ENCODE results near the gene PTGFRN.

Gene PTGFRN

DNA sequence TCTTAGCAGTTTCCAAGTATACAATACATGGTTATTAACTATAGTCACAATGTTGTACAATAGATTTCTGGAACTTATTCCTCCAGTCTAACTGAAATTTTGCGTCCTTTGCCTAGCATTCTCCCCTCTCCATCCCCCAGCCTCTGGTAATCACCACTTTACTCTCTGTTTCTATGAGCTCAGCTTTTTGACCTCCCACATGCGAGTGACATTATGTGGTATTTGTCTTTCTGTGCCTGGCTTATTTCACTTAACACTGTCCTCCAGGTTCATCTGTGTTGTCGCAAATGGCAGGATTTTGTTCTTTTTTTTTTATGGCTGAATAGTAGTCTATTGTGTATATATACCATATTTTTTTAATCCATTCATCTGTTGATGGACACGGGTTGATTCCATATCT is 47.9 kb downstream of the PTGFRN start:
- Histone ChIP-seq H3K27ac (replicated peaks) (no peak overlapping the region), H3K4me3 (replicated peaks; ENCODE audit: insufficient read depth, low read length) (no peak overlapping the region), H3K27me3 (ENCODE audit: insufficient read depth, poor library complexity, severe bottlenecking) (no peaks in the 10 kb centered on the region)
- no peak for DNase-seq (ENCODE audit: low read depth in 1 of 2, low spot score in 1 of 2)
- TF ChIP-seq, protein P1, sequence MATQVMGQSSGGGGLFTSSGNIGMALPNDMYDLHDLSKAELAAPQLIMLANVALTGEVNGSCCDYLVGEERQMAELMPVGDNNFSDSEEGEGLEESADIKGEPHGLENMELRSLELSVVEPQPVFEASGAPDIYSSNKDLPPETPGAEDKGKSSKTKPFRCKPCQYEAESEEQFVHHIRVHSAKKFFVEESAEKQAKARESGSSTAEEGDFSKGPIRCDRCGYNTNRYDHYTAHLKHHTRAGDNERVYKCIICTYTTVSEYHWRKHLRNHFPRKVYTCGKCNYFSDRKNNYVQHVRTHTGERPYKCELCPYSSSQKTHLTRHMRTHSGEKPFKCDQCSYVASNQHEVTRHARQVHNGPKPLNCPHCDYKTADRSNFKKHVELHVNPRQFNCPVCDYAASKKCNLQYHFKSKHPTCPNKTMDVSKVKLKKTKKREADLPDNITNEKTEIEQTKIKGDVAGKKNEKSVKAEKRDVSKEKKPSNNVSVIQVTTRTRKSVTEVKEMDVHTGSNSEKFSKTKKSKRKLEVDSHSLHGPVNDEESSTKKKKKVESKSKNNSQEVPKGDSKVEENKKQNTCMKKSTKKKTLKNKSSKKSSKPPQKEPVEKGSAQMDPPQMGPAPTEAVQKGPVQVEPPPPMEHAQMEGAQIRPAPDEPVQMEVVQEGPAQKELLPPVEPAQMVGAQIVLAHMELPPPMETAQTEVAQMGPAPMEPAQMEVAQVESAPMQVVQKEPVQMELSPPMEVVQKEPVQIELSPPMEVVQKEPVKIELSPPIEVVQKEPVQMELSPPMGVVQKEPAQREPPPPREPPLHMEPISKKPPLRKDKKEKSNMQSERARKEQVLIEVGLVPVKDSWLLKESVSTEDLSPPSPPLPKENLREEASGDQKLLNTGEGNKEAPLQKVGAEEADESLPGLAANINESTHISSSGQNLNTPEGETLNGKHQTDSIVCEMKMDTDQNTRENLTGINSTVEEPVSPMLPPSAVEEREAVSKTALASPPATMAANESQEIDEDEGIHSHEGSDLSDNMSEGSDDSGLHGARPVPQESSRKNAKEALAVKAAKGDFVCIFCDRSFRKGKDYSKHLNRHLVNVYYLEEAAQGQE (IDR thresholded peaks at IDR 0.05; ENCODE audit: insufficient replicate concordance, low read depth), result no peak
- TF ChIP-seq POLR2AphosphoS5 (IDR thresholded peaks at IDR 0.05; ENCODE audit: low read depth) (no peak), SPI1 (IDR thresholded peaks at IDR 0.05; ENCODE audit: borderline replicate concordance, low read depth) (no peak), GABPA (IDR thresholded peaks at IDR 0.05; ENCODE audit: low read depth) (no peak)
- TF ChIP-seq, protein P2, sequence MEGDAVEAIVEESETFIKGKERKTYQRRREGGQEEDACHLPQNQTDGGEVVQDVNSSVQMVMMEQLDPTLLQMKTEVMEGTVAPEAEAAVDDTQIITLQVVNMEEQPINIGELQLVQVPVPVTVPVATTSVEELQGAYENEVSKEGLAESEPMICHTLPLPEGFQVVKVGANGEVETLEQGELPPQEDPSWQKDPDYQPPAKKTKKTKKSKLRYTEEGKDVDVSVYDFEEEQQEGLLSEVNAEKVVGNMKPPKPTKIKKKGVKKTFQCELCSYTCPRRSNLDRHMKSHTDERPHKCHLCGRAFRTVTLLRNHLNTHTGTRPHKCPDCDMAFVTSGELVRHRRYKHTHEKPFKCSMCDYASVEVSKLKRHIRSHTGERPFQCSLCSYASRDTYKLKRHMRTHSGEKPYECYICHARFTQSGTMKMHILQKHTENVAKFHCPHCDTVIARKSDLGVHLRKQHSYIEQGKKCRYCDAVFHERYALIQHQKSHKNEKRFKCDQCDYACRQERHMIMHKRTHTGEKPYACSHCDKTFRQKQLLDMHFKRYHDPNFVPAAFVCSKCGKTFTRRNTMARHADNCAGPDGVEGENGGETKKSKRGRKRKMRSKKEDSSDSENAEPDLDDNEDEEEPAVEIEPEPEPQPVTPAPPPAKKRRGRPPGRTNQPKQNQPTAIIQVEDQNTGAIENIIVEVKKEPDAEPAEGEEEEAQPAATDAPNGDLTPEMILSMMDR (IDR thresholded peaks at IDR 0.05; ENCODE audit: insufficient read depth, low read length), result no peak

DNA sequence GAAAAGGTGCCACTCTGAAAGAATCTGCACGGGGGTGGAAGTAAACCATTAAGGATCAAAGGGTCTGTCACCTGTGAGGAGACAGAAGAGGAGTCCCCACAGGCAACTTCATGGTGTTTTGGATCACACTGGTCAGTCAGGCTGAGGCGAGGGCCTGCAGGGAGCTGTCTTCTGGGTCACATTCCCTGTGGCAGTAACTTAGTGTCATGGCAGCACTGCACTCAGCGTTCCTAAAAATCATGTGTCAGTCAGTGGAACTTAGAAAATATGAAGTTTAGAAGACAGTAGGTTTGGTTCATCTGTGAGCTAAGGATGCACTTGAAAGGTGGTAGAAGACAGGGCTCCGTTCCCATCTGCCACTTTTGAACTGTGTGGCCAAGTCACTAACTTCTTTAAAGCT is 48.4 kb downstream of the PTGFRN start:
- no peak overlapping the region for H3K27ac ChIP-seq (replicated peaks)
- DNase-seq (ENCODE audit: low read depth in 1 of 2, low spot score in 1 of 2), result no peak
- TF ChIP-seq POLR2AphosphoS5 (IDR thresholded peaks at IDR 0.05; ENCODE audit: low read depth) (no peak), SPI1 (IDR thresholded peaks at IDR 0.05; ENCODE audit: borderline replicate concordance, low read depth) (no peak), GABPA (IDR thresholded peaks at IDR 0.05; ENCODE audit: low read depth) (no peak)
- TF ChIP-seq, protein P2 (IDR thresholded peaks at IDR 0.05; ENCODE audit: insufficient read depth, low read length), result no peak
- TF ChIP-seq, protein P1 (IDR thresholded peaks at IDR 0.05; ENCODE audit: insufficient replicate concordance, low read depth), result no peak
- H3K27me3 ChIP-seq (ENCODE audit: insufficient read depth, poor library complexity, severe bottlenecking), result no peaks in the 10 kb centered on the region
- H3K4me3 ChIP-seq (replicated peaks; ENCODE audit: insufficient read depth, low read length), result no peak overlapping the region

DNA sequence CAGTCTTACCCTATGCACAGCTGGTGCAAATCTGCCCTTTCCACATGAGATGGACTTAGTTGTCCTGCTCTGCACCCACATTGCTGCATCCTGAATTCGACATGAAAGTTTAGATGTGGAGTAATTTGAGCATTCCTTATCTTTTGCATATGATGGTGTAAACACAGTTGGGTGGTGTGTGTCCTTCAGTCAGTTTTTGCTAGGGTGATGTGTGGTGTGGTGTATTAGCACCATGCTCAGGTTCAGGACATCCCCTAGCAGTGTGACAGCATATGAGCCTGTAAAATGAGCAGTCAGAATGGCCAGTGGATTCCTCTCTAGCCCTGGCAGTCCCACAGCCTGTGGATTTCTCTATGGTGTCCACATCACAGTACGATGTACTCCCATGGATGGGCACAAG is 49.3 kb downstream of the PTGFRN start:
- H3K27me3 ChIP-seq (ENCODE audit: insufficient read depth, poor library complexity, severe bottlenecking), result no peaks in the 10 kb centered on the region
- H3K27ac ChIP-seq (replicated peaks), result no peak overlapping the region
- no peak overlapping the region for H3K4me3 ChIP-seq (replicated peaks; ENCODE audit: insufficient read depth, low read length)
- TF ChIP-seq SPI1 (IDR thresholded peaks at IDR 0.05; ENCODE audit: borderline replicate concordance, low read depth), result no peak
- TF ChIP-seq, protein P2 (IDR thresholded peaks at IDR 0.05; ENCODE audit: insufficient read depth, low read length), result no peak
- DNase-seq (ENCODE audit: low read depth in 1 of 2, low spot score in 1 of 2), result no peak

DNA sequence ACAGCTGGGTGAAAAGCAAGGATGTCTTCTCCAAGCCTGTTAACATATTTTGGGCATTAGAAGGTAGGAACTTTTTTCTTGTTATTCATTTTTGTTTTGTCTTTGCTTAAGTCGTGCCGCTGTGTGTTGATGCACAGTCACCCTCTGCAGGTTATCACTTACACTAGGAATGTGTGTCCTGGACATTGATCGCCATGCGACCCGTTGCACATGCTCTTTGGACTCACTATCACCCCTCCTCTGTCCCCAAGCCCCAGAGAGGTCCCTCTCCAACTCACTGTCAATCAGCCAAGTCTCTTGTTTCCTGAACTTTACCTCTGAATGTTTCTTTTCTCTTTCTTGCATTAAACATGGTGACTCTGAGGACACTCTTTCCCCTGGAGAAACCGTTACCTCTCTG is 51.9 kb downstream of the PTGFRN start:
- Histone ChIP-seq H3K4me3 (replicated peaks; ENCODE audit: insufficient read depth, low read length) (no peak overlapping the region), H3K27me3 (ENCODE audit: insufficient read depth, poor library complexity, severe bottlenecking) (no peaks in the 10 kb centered on the region), H3K27ac (replicated peaks) (no peak overlapping the region)
- DNase-seq (ENCODE audit: low read depth in 1 of 2, low spot score in 1 of 2), result no peak
- TF ChIP-seq, protein P2 (IDR thresholded peaks at IDR 0.05; ENCODE audit: insufficient read depth, low read length), result no peak
- TF ChIP-seq, protein P1 (IDR thresholded peaks at IDR 0.05; ENCODE audit: insufficient replicate concordance, low read depth), result no peak
- no peak for TF ChIP-seq POLR2AphosphoS5 (IDR thresholded peaks at IDR 0.05; ENCODE audit: low read depth)
- no peak for TF ChIP-seq SPI1 (IDR thresholded peaks at IDR 0.05; ENCODE audit: borderline replicate concordance, low read depth)
- no peak for TF ChIP-seq GABPA (IDR thresholded peaks at IDR 0.05; ENCODE audit: low read depth)
